H1 (cell line): Measurements from ENCODE around the gene B3GALT5. TPM values are rescaled to one million over a fixed set of nuclear protein-coding genes. Genes with fewer than 3 reads are reported as not detected.

Source experiments
- CTCF ChIA-PET: fragments of 300-600 bp; sonication (Branson Sonifier 250); formaldehyde crosslinking; loops from one replicate; lab custom pipeline; 2021; ENCODE audit not compliant: partially characterized antibody; lab: Charles Lee
- POLR2A ChIA-PET: fragments of 300-600 bp; sonication (Branson Sonifier 250); formaldehyde crosslinking; loops from one replicate; lab custom pipeline; 2021; ENCODE audit warnings: inconsistent platforms; ENCODE audit not compliant: partially characterized antibody; lab: Charles Lee
- DNase-seq, 2 experiments: peaks; one replicate each; pipeline versions ENCODE4 v3.0.0 to v3.0.0-alpha.2; 2010 to 2022; ENCODE audit warnings: low spot score in 2 of 2, low read depth in 1 of 2, mixed read lengths in 1 of 2
- FAIRE-seq: peaks from 2 replicates; lab custom pipeline; 2011; peaks lifted over from hg19 to GRCh38; lab: Jason Lieb, UNC
- H2AFZ ChIP-seq: 2 replicates; pipeline ENCODE4 v1.8.1; 2012; ENCODE audit warnings: low read length, inconsistent platforms
- H2AK5ac ChIP-seq: 2 replicates; pipeline ENCODE4 v1.6.1; 2013; ENCODE audit warnings: low read depth, low read length
- H2BK120ac ChIP-seq: replicated peaks from 2 replicates; pipeline ENCODE3; 2013; ENCODE audit warnings: low read depth, low read length, inconsistent platforms
- H2BK12ac ChIP-seq: 2 replicates; pipeline ENCODE4 v1.6.1; 2013; ENCODE audit warnings: low read depth, low read length
- H2BK15ac ChIP-seq: 2 replicates; pipeline ENCODE4 v1.6.1; 2013; ENCODE audit warnings: low read length
- H2BK20ac ChIP-seq: 2 replicates; pipeline ENCODE4 v1.6.1; 2013; ENCODE audit warnings: low read length
- H2BK5ac ChIP-seq: 2 replicates; pipeline ENCODE4 v1.6.1; 2013; ENCODE audit warnings: low read depth, low read length
- H3K14ac ChIP-seq: 2 replicates; pipeline ENCODE4 v1.6.1; 2013; ENCODE audit warnings: inconsistent platforms; ENCODE audit not compliant: insufficient read length
- H3K18ac ChIP-seq: 2 replicates; pipeline ENCODE4 v1.6.1; 2013; ENCODE audit warnings: low read length; ENCODE audit errors: extremely low read depth
- H3K23ac ChIP-seq: 2 replicates; pipeline ENCODE4 v1.6.1; 2013; ENCODE audit warnings: inconsistent platforms; ENCODE audit not compliant: insufficient read length
- H3K23me2 ChIP-seq: 2 replicates; pipeline ENCODE4 v1.6.1; 2013; ENCODE audit warnings: low read depth, low read length
- H3K27ac ChIP-seq: 2 replicates; pipeline ENCODE4 v1.6.1; 2011; ENCODE audit warnings: low read depth, low read length, inconsistent platforms
- H3K27me3 ChIP-seq, 4 experiments: replicated peaks in 1 of 4; 1 replicate in 1 of 4; 2 replicates in 3 of 4; pipeline versions ENCODE4 v1.6.1 to v1.8.1; 2011 to 2013; ENCODE audit warnings: low read length in 3 of 4, mild to moderate bottlenecking in 3 of 4, inconsistent platforms in 2 of 4, mixed read lengths in 2 of 4, moderate library complexity in 1 of 4; ENCODE audit not compliant: control insufficient read depth in 3 of 4, insufficient read depth in 3 of 4; ENCODE audit errors: extremely low read depth in 1 of 4
- H3K36me3 ChIP-seq, 4 experiments: 2 replicates each; pipeline versions ENCODE4 v1.6.1 to v1.8.1; 2011 to 2013; ENCODE audit warnings: mild to moderate bottlenecking in 4 of 4, low read length in 3 of 4, moderate library complexity in 2 of 4, control low read depth in 1 of 4, inconsistent platforms in 1 of 4; ENCODE audit not compliant: insufficient read depth in 4 of 4, control insufficient read depth in 2 of 4
- H3K4ac ChIP-seq: replicated peaks from 2 replicates; pipeline ENCODE3; 2013; ENCODE audit warnings: low read length, low read depth, mixed read lengths, inconsistent platforms; ENCODE audit not compliant: insufficient read length
- H3K4me1 ChIP-seq, 4 experiments: replicated peaks in 1 of 4; 1 replicate in 1 of 4; 2 replicates in 3 of 4; pipeline versions ENCODE4 v1.6.1 to v1.8.1; 2011 to 2013; ENCODE audit warnings: low read length in 3 of 4, inconsistent platforms in 2 of 4, mixed read lengths in 1 of 4; ENCODE audit not compliant: insufficient read depth in 4 of 4, control insufficient read depth in 3 of 4
- H3K4me2 ChIP-seq, 2 experiments: 2 replicates each; pipeline versions ENCODE4 v1.6.1 to v1.8.1; 2011 to 2013; ENCODE audit warnings: low read depth in 2 of 2, low read length in 2 of 2, control low read depth in 1 of 2, inconsistent platforms in 1 of 2, mild to moderate bottlenecking in 1 of 2; ENCODE audit not compliant: insufficient read depth in 1 of 2
- H3K4me3 ChIP-seq, 4 experiments: fragments of 200-600, 300-600 bp in 1 of 4; sonication (generic), shearing (Covaris generic), sonication (Bioruptor Twin) in 1 of 4; 2 replicates each; pipeline versions ENCODE4 v1.5.1 to v1.8.1; 2011 to 2016; ENCODE audit warnings: low read length in 4 of 4, low read depth in 3 of 4, control low read depth in 2 of 4, inconsistent platforms in 2 of 4, mild to moderate bottlenecking in 2 of 4, mixed read lengths in 1 of 4, moderate library complexity in 1 of 4; ENCODE audit not compliant: insufficient read depth in 2 of 4; ENCODE audit errors: extremely low read depth in 1 of 4
- H3K56ac ChIP-seq: replicated peaks from 2 replicates; pipeline ENCODE3; 2013; ENCODE audit warnings: low read depth, mild to moderate bottlenecking, mixed read lengths, low read length, inconsistent platforms; ENCODE audit not compliant: insufficient read length
- H3K79me1 ChIP-seq: 2 replicates; pipeline ENCODE4 v1.6.1; 2013; ENCODE audit warnings: low read depth, low read length, control low read depth
- H3K79me2 ChIP-seq, 2 experiments: 2 replicates each; pipeline versions ENCODE4 v1.6.1 to v1.8.1; 2012 to 2013; ENCODE audit warnings: low read length in 2 of 2, mild to moderate bottlenecking in 2 of 2, inconsistent platforms in 1 of 2; ENCODE audit not compliant: insufficient read depth in 2 of 2, control insufficient read depth in 1 of 2
- H3K9ac ChIP-seq, 4 experiments: replicated peaks in 1 of 4; 1 replicate in 1 of 4; 2 replicates in 3 of 4; pipeline versions ENCODE4 v1.6.1 to v1.8.1; 2011 to 2013; ENCODE audit warnings: low read depth in 3 of 4, low read length in 3 of 4, control low read depth in 2 of 4, mild to moderate bottlenecking in 2 of 4, moderate library complexity in 2 of 4, inconsistent platforms in 1 of 4; ENCODE audit errors: extremely low read depth in 1 of 4
- H3K9me3 ChIP-seq, 2 experiments: 2 replicates each; pipeline versions ENCODE4 v1.6.1 to v1.8.1; 2012 to 2013; ENCODE audit warnings: mild to moderate bottlenecking in 2 of 2, moderate library complexity in 2 of 2, control low read depth in 1 of 2, inconsistent platforms in 1 of 2, low read depth in 1 of 2, low read length in 1 of 2, mixed read lengths in 1 of 2; ENCODE audit not compliant: insufficient read depth in 2 of 2
- H4K20me1 ChIP-seq, 2 experiments: replicated peaks in 1 of 2; 2 replicates each; pipeline versions ENCODE3 to v1.8.1; 2011 to 2013; ENCODE audit warnings: inconsistent platforms in 2 of 2, low read length in 2 of 2, mild to moderate bottlenecking in 1 of 2; ENCODE audit not compliant: insufficient read depth in 2 of 2, control insufficient read depth in 1 of 2
- H4K5ac ChIP-seq: 2 replicates; pipeline ENCODE4 v1.6.1; 2013; ENCODE audit warnings: low read length, low read depth, mixed read lengths, inconsistent platforms; ENCODE audit not compliant: insufficient read length
- H4K8ac ChIP-seq: 2 replicates; pipeline ENCODE4 v1.8.0; 2013; ENCODE audit warnings: mild to moderate bottlenecking, moderate library complexity, low read length, inconsistent platforms; ENCODE audit not compliant: insufficient read depth; ENCODE audit errors: extremely low read depth
- H4K91ac ChIP-seq: replicated peaks from 2 replicates; pipeline ENCODE3; 2013; ENCODE audit warnings: low read length, mixed read lengths, inconsistent platforms; ENCODE audit not compliant: insufficient read length
- BCL11A ChIP-seq, 2 experiments: IDR thresholded peaks; one replicate each; pipeline ENCODE4 v1.6.1; 2011; ENCODE audit warnings: low read depth in 2 of 2, low read length in 2 of 2, mild to moderate bottlenecking in 2 of 2
- CHD1 ChIP-seq: IDR thresholded peaks from 2 replicates; pipeline ENCODE4 v1.6.1; 2012; ENCODE audit warnings: low read depth, low read length, improper control_type of control experiment
- CTBP2 ChIP-seq: IDR thresholded peaks from 2 replicates; pipeline ENCODE4 v1.7.0; 2011; ENCODE audit warnings: borderline replicate concordance, mild to moderate bottlenecking, moderate library complexity, mixed read lengths, low read length; ENCODE audit not compliant: insufficient read depth, insufficient read length
- FOSL1 ChIP-seq: IDR thresholded peaks from 2 replicates; pipeline ENCODE4 v1.6.1; 2011; ENCODE audit warnings: mild to moderate bottlenecking, low read depth, low read length, moderate library complexity; ENCODE audit not compliant: insufficient read depth
- GTF2F1 ChIP-seq: IDR thresholded peaks from 2 replicates; pipeline ENCODE4 v1.6.1; 2012; ENCODE audit warnings: low read depth, low read length, improper control_type of control experiment, borderline replicate concordance
- JUND ChIP-seq: IDR thresholded peaks from 2 replicates; pipeline ENCODE4 v1.6.1; 2011; ENCODE audit warnings: mild to moderate bottlenecking, improper control_type of control experiment, low read length
- MAFK ChIP-seq: IDR thresholded peaks from 2 replicates; pipeline ENCODE4 v1.6.1; 2012; ENCODE audit warnings: low read depth, mild to moderate bottlenecking, improper control_type of control experiment, low read length
- MAX ChIP-seq: IDR thresholded peaks from 2 replicates; pipeline ENCODE4 v1.6.1; 2012; ENCODE audit warnings: inconsistent platforms
- NANOG ChIP-seq: IDR thresholded peaks from 2 replicates; pipeline ENCODE4 v1.6.1; 2011; ENCODE audit warnings: low read length, low read depth, mild to moderate bottlenecking, inconsistent platforms; ENCODE audit not compliant: insufficient read depth, poor library complexity, severe bottlenecking
- PHF8 ChIP-seq: fragments of 200-600 bp; sonication (generic); conservative IDR thresholded peaks from 2 replicates; pipeline ENCODE4 v1.7.1; 2012; ENCODE audit warnings: low read depth, mild to moderate bottlenecking, inconsistent platforms, low read length, moderate library complexity
- RXRA ChIP-seq: IDR thresholded peaks from 2 replicates; pipeline ENCODE4 v1.6.1; 2011; ENCODE audit warnings: low read depth, mild to moderate bottlenecking, low read length, moderate library complexity; ENCODE audit not compliant: insufficient read depth
- SP2 ChIP-seq: IDR thresholded peaks from 2 replicates; pipeline ENCODE4 v1.6.1; 2012; ENCODE audit warnings: mild to moderate bottlenecking, low read length, inconsistent platforms
- SP4 ChIP-seq: IDR thresholded peaks from 2 replicates; pipeline ENCODE4 v1.6.1; 2012; ENCODE audit warnings: low read length, inconsistent platforms
- TBP ChIP-seq: IDR thresholded peaks from 2 replicates; pipeline ENCODE4 v1.6.1; 2011; ENCODE audit warnings: low read depth, low read length, improper control_type of control experiment
- TCF12 ChIP-seq: IDR thresholded peaks from 2 replicates; pipeline ENCODE4 v1.6.1; 2011; ENCODE audit warnings: low read depth, mild to moderate bottlenecking, low read length
- WGBS, 2 experiments: shearing (Covaris generic) in 1 of 2; methylation state at CpG; one replicate each; pipeline versions ENCODE4 v1.1.6 to v1.1.7; 2013 to 2015; ENCODE audit warnings: low lambda C conversion rate in 2 of 2, mixed read lengths in 2 of 2, inconsistent platforms in 1 of 2, low coverage in 1 of 2, missing lambda C conversion rate in 1 of 2; ENCODE audit not compliant: insufficient replicate concordance in 2 of 2, insufficient coverage in 1 of 2, insufficient read length in 1 of 2; ENCODE audit errors: extremely low coverage in 1 of 2, missing lambda C conversion rate in 1 of 2; 5-methylcytosine and 5-hydroxymethylcytosine counted together
- polyA plus RNA-seq, 7 experiments: library from polyadenylated mRNA; depleted of rRNA in 3 of 7; stranded (reverse) in 5 of 7; unstranded in 2 of 7; fragments of >200 nt in 5 of 7; fragments of 200-250 nt in 2 of 7; gene quantifications; 1 replicate in 5 of 7; 2 replicates in 1 of 7; 4 replicates in 1 of 7; pipeline versions ENCODE4 v1.2.1 to v1.2.3, GENCODE V29; 2011 to 2013; ENCODE audit warnings: missing spikeins in 2 of 7, mixed read lengths in 2 of 7
- total RNA-seq: library from RNA; stranded (reverse); fragmentation: NEBNext Ultra II Directional; extraction: Animal tissue kit (Norgen Biotek cat#: 25700); gene quantifications from 2 replicates; pipeline ENCODE4 v1.2.1, GENCODE V29; 2021

B3GALT5 gene
- total and polyA plus RNA-seq, 2 of the 8 experiments (the other 6 are each of a cell fraction or from before 2014, with no cell fraction given): 11.9 to 25.1 TPM

DNA sequence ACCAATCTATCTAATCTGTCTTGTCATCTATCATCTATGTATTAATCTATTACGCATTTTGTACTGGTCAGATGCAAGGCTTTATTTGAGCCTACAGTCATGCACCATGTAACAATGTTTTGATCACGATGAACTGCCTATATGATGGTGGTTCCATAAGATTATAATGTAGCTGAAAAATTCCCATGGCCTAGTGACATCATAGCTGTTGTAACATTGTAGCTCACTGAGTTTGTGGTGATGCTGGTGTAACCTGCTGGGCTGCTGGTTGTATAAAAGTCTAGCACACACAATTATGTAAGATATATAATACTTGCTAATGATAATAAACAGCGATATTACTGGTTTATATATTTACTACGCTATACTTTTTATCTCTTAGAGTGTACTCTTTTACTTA lies 67.5 kb downstream of the B3GALT5 start:
- Histone ChIP-seq H3K4ac (no peak overlapping the region), H2BK5ac (no peak overlapping the region), H3K79me2 (no peaks in the 10 kb centered on the region), H3K23me2 (no peaks in the 10 kb centered on the region), H3K56ac (no peak overlapping the region), H3K9ac (no peak overlapping the region), H2BK20ac (no peak overlapping the region), H3K27ac (no peak overlapping the region), H3K23ac (no peak overlapping the region), H3K4me3 (no peak overlapping the region), H4K20me1 (no peaks in the 10 kb centered on the region), H3K27me3 (no peaks in the 10 kb centered on the region), H2BK120ac (no peak overlapping the region), H3K79me1 (no peaks in the 10 kb centered on the region), H3K36me3 (peaks cover 0 to 4% (median 0%) of the 10 kb centered on the region in 4 experiments; a peak in 1 of 8 replicates), H4K91ac (no peak overlapping the region), H3K4me2 (no peak overlapping the region), H2AK5ac (no peak overlapping the region), H4K8ac (no peak overlapping the region), H3K9me3 (peaks cover 5 to 7% of the 10 kb centered on the region in 2 experiments; a peak in 1 of 4 replicates), H2BK12ac (no peak overlapping the region), H4K5ac (no peak overlapping the region), H2AFZ (no peak overlapping the region), H3K18ac (no peak overlapping the region), H3K14ac (no peak overlapping the region), H3K4me1 (peaks cover 0 to 3% (median 0%) of the 10 kb centered on the region in 4 experiments; a peak in 2 of 7 replicates), H2BK15ac (no peak overlapping the region)
- ChIA-PET POLR2A (no interaction called here), CTCF (interaction anchor here (0.5 kb wide), 1 partner anchor 943 kb away, joined by 3 read pairs; no protein-coding TSS in a partner anchor)
- no peak for FAIRE-seq
- no peak for DNase-seq
- 94% methylated on average over 4 of the region's 4 CpGs; no CpG with 5 or more reads in 1 of the 2 experiments for WGBS, 2 experiments
- TF ChIP-seq SP4: no peak
- no peak for TF ChIP-seq PHF8
- TF ChIP-seq CHD1: no peak
- no peak for TF ChIP-seq JUND
- TF ChIP-seq TCF12: no peak
- no peak for TF ChIP-seq RXRA
- no peak for TF ChIP-seq CTBP2
- no peak for TF ChIP-seq TBP
- TF ChIP-seq FOSL1: no peak
- TF ChIP-seq MAFK: no peak
- TF ChIP-seq BCL11A (IDR thresholded peaks at IDR 0.05; ENCODE audit: low read depth in 2 of 2, low read length in 2 of 2): no peak
- TF ChIP-seq GTF2F1: no peak
- no peak for TF ChIP-seq MAX
- TF ChIP-seq SP2: no peak
- TF ChIP-seq NANOG: no peak
